HG03108 (cell line): Measurements from ENCODE around the gene RNF31.

Experiments used
- ATAC-seq: cut with Tn5 transposase; IDR thresholded peaks from one replicate; pipeline ENCODE4 v1.9.1; 2021; ENCODE audit warnings: moderate library complexity; ENCODE audit not compliant: unreplicated experiment

RNF31 gene

DNA sequence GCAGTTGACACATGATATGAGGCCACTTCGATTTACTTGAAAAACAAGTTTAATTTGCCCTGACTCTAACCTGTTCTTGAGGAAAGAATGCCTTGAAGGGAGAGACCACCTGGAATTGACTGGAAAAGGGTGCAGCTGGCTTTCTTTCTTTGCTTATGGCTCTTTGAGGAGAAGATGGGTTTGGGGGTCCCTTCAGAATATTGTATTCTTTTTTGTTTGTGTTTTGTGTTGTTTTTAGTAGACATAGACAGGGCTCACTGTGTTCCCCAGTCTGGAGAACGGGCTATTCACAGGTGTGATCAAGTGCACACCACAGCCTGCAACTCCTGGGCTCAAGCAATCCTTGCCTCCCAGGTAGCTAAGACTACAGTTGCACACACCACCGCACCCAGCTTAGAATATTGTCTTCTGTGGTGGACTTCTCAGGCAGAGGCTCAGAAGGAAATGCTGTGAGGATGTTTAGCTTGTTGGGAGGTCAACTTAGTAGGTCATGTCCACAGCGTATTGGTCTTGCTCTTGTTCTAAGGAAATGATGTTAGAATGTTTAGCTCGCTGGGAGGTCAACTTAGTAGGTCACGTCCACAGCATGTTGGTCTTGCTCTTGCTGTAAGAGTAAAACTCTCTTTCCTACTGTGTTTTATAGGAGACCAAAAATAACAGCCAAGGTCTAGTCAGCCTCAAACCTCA lies 31.0 kb upstream of the RNF31 start:
- no peak for ATAC-seq

DNA sequence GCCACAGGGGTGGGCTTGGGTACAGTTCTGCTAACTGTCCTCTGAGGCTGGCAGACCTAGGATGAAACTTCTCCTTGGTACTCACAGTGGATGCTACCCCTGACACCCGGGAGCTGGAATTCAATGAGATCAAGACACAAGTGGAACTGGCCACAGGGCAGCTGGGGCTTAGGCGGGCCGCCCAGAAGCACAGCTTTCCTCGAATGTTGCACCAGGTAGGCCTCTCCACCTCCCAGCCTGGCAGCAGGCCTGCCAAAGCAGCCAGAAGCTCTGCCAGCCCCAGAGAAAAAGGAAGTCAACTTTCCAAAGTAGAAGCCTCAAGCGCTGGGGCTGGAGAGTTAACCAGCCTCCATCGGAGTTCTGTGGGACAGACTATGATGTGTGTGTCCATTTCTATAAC lies 30.1 kb upstream of the RNF31 start:
- ATAC-seq, result no peak

DNA sequence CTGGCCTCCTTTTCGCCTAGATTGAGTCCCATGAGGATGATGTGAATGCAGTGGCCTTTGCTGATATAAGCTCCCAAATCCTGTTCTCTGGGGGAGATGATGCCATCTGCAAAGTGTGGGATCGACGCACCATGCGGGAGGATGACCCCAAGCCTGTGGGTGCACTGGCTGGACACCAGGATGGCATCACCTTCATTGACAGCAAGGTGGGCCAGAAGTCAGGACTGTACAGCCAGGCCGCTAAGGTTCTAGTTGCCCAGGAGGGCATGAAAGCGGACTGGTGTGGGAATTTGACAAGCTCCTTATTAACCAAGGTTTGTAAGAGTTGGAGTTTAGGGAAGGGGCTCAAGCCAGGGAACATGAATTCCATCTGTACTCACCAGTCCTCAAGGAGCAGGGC lies 27.6 kb upstream of the RNF31 start:
- ATAC-seq, result no peak

DNA sequence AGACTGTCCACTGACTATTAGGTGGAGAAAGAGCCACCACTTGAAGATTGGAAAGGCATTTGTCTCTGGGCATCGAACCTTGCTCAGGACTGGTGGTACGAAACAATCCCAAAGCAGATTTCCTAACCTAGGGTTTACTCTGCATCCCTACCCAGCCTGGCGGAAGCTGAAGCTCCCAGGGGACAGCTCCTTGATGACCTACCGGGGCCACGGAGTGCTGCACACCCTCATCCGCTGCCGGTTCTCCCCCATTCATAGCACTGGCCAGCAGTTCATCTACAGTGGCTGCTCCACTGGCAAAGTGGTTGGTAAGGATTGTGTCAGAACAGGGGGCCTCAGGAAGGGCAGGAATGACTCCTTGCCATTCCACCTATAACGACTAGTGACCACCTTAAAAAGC lies 26.1 kb upstream of the RNF31 start:
- ATAC-seq, result no peak

DNA sequence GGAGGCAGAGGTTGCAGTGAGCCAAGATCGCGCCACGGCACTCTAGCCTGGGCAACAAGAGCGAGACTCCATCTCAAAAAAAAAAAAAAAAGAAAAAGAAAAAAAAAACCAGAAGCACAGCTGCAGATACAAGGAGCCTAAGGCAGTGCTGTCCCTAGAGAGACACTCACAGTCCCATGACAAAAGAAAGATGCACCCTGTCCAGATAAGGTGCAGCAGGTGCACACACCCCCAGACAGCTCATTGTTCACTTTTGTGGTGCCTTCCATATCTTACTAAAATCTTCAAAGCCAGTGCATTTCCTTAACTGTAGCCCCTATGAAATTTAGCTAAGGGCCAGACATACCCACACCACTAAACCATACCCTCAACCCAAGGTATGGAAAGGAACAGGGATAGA lies 24.9 kb upstream of the RNF31 start:
- no peak for ATAC-seq

DNA sequence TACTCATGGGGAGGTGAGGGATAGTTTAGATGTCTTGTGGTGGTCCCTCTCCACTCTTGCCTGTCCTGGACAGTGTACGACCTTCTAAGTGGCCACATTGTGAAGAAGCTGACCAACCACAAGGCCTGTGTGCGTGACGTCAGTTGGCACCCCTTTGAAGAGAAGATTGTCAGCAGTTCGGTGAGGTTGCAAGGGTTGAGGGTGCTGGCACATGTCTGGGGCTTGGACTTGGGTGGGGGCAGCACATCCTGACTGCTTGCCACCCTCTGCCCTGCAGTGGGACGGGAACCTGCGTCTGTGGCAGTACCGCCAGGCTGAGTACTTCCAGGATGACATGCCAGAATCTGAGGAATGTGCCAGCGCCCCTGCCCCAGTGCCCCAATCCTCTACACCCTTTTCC lies 24.4 kb upstream of the RNF31 start:
- ATAC-seq, result no peak

DNA sequence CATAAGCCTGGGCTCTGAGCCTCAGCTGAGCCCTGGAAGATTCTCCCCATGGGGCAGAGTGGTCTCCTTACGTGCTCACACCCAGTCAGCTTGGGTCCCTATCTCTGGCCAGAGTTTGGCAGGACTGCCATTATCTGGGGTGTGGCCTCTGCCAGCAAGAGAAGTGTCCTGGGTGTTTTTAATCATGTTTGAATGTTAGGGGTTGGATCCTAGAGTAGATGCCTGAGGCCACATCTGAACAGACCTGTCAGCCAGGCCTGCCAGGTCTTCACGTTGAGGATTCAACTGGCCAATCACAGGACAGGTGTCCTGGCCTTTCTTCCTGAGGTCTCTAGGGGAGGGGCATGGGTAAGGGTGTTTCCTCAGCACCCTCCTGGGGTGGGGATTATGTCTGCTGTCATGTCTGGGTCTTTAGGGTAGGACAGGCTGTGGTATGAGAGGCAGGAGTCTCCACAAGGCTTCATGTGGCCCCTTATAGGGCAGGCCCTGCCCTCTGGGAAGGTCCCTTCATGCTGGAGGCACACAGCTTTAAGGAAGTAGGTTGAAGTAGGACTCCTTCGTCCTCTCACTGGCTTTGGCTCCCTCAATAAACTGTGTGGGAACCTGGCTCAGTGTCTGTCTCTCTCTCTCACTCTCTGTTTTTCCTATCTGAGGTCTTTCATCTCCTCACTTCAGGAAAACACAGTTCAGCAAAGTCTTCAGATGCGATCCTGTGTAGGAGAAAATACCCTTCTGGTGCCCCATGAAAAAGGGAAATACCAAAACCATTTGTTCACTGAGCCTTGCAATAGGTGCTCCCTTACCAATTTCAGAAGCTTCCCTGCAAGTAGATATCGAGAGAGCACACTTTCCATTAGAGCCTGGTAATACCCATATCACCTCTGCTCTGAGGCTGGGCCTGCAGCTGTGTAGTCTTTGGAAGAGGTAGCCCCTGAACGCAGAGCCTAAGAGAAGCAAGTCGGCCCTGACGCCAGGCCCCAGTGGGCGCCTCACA lies 23.6 kb upstream of the RNF31 start:
- ATAC-seq, result peak; percentile 61

DNA sequence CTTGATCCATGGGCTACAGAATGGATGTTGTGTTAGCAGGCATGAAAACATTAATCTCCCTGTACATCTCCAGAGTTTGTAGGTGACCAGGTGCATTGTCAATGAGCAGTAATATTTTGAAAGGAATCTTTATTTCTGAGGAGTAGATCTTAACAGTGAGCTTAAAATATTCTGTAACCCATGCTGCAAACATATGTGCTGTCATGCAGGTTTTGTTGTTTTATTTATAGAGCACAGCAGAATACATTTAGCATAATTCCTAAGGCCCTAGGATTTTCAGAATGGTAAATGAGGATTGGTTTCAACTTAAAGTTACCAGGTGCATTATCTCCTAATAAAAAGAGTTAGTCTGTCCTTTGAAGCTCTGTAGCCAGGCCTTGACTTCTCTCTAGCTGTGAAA lies 20.4 kb upstream of the RNF31 start:
- no peak for ATAC-seq

DNA sequence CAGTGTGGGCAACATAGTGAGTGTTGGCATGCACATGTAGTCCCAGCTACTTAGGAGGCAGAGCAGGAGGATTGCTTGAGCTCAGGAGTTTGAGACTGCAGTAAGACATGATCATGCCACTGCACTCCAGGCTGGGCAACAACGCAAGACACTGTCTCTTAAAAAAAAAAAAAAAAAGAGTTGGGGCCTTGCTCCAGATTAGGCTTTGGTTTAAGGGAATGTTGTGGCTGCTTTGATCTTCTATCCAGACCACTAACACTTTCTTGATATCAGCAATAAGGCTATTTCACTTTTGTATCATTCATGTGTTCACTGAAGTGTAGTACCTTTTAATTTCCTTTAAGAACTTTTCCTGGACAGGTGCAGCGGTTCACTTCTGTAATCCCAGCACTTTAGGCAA lies 19.6 kb upstream of the RNF31 start:
- ATAC-seq, result no peak

DNA sequence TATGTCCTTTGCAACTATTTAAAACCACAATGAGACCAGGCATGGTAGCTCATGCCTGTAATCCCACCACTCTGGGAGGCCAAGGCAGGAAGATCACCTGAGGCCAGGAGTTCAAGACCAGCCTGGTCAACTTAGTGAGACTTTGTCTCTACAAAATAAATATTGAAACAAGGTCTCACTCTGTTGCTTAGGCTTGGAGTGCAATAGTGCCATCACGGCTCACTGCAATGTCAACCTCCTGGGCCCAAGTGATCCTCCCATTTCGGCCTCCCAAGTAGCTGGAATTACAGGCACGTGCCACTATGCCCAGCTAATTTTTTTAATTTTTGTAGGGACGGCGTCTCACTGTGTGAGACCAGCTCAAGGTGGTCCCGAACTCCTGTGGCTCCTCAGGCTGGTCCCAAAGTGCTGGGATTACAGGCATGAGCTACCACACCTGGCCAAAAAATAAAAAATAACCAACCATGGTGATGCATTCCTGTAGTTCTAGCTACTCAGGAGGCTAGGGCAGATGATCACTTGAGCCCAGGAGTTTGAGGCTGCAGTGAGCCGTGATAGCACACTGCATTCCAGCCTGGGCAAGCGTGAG lies 17.8 kb upstream of the RNF31 start:
- no peak for ATAC-seq

DNA sequence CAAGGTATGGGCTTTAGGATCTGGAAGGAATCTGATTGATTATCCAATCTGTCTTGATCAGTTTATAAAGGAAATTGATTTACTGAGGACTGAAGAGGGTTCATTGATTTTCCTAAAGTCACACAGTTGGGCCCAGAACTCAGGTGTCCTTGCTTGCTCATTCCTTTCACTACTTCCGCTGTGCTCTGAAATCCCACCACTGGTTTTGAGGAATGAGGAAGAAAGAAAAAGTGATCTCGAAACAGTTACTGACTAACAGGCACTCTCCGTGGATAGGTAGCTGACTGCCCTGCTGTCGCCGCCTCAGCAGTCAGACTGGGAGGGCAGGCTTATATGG lies 16.9 kb upstream of the RNF31 start, which contains the start of gene FITM1:
TSS of gene FITM1 (plus strand) at position 280 of the 337 bp plus-strand sequence. CDS start 905 bp downstream, outside the sequence.
- no peak for ATAC-seq

DNA sequence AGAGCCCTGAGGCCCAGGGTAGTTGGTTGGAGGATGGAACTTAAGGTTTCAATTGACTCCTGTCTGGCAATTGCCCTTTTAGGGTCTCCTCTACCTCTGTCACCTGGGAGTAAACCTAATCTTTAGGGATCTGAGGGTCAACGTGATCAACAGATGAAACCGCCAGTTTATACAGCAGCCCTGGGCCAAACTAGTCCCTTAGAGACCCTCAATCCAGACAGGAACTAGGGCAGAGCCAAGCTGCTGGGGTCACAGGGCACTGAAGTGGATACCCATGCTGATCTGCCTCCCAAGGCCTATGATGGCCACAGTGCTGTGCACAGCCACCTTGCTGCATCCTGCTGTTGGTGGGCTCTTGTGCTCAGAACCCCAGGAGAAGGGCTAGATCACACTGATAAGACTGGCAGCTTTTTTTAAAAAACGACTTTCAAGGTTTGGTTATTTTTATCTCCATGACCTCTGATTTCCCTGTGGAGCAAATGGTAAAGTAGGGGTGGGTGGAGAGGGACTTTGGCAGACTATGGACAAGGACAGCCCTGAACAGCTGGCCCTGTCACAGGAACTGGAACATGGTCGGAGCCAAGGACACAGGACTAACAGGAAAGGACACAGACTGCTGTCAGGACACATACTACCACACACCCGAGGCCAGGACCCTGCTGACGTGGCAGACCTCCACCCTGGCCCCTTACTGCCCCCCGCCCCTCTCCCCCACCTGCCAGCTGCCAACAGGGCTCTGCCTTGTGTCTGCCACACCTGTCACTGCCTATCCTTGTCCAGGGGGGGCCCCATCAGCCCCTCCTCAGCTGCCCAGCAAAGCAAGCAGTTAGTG lies 16.4 kb upstream of the RNF31 start:
- no peak for ATAC-seq

DNA sequence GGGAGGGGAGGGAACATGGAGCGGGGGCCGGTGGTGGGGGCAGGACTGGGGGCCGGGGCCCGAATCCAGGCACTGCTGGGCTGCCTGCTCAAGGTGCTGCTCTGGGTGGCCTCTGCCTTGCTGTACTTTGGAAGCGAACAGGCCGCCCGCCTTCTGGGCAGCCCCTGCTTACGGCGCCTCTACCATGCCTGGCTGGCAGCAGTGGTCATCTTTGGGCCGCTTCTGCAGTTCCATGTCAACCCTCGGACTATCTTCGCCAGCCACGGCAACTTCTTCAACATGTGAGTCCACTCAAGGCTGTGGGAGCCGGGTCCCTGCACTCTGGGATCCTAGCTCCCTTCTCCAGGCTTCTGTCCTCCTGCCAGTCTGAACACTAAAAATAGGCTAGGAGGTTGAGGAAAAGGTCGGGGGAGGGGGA lies 15.7 kb upstream of the RNF31 start:
- ATAC-seq, result no peak

DNA sequence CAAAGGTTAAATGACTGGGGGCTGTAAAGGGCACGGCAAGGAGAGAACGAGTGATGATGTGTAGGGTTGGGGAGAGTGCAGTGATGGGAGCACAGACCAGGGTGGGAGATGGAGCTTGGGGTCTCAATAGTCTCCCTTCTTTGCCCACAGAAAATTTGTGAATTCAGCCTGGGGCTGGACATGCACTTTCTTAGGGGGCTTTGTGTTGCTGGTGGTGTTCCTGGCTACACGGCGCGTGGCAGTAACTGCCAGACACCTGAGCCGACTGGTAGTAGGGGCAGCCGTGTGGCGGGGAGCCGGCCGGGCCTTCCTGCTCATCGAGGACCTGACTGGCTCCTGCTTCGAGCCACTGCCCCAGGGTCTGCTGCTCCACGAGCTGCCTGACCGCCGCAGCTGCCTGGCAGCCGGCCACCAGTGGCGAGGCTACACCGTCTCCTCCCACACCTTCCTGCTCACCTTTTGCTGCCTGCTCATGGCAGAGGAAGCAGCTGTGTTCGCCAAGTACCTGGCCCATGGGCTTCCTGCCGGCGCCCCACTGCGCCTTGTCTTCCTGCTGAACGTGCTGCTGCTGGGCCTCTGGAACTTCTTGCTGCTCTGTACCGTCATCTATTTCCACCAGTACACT lies 15.1 kb upstream of the RNF31 start:
- no peak for ATAC-seq

DNA sequence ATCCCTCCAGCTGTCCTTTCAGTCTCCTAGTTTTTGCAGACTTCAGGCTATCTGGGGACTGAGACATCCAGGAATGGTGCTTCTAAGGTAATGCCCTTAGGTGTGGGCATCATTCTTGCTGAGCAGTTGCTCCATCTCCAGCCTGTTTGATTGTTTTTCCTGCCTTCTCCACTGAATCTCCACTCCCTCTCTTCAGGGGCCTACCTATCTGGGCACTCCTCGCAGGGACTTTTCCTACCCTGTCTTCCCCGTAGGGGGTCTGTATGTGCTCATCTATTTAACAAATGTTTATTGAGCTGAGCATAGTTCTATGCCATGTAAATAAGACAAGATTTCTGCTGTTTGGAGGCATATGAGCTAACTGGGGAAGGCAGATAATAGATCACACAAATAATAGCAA lies 14.3 kb upstream of the RNF31 start:
- no peak for ATAC-seq

DNA sequence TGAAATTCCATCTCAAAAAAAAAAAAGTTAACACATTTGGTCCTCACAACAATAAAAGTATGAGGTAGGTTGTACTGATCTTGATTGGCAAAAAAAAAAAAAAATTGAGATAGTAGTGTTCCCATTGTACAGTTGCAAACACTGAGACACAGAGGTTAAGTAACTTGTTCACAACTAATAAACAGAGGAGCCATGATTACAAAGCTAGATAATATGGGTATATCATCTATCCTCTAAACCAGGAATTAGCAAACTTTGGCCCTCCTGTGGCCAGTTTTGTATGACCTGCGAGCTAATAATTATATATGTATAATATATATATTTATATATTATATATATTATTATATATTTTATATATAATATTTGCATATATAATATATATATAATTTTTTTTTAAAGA lies 13.6 kb upstream of the RNF31 start:
- ATAC-seq, result no peak

DNA sequence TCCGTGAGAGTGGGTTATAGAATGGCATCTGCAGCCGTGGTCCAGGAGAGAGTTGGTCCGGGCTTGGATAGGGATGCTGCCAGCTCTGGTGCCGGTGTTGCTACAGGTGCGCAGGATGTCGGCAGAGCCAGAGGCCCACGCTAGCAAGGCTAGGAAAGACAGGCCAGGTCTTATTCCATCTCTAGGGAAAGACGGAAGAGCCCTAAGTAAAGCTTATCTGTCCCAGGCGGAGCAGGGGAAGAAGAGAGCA lies 11.8 kb upstream of the RNF31 start:
- no peak for ATAC-seq

DNA sequence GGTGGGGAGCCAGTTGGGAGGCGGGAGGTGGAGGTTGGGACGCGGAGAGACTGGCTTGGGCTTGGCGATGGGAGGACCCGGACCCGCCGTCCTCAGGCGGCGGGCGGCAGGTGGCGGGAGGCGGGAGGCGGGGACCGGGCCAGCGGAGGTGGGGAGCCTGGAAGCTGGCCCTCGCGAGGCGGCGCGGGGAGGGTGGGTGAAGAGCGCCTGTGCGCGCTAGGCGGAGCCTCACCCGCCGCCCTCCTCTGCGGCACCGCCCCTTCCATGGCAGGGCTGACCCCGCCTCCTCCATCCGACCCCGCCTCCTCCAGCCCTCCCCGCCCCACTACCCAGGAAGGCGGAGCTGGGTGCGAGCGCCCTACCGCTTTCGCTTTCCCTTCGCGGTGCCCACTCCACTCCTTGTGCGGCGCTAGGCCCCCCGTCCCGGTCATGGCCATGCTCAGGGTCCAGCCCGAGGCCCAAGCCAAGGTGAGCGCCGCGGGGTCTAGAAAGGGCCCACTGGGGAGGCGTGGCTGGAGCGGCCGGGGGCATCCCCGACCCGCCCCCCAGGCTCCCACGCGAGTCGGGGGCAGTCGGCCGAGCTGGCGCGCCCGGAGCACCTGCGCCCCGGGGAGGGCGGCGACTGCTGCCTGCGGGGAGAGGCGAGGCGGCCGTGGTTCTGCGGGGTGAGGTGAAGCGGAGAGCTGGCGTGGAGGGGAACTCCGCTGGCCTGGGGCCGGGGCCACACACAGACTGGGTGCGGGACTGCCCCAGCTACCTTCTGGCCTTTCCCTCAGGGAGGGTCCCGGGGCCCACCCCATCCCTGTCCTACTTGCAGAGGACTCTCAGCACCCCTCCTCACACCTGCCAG lies 11.2 kb upstream of the RNF31 start, which contains the start of gene PSME1:
TSS of gene PSME1 (plus strand) at position 361 of the 850 bp plus-strand sequence. CDS start at position 430, 69 bp downstream.
- peak; percentile 79 for ATAC-seq

DNA sequence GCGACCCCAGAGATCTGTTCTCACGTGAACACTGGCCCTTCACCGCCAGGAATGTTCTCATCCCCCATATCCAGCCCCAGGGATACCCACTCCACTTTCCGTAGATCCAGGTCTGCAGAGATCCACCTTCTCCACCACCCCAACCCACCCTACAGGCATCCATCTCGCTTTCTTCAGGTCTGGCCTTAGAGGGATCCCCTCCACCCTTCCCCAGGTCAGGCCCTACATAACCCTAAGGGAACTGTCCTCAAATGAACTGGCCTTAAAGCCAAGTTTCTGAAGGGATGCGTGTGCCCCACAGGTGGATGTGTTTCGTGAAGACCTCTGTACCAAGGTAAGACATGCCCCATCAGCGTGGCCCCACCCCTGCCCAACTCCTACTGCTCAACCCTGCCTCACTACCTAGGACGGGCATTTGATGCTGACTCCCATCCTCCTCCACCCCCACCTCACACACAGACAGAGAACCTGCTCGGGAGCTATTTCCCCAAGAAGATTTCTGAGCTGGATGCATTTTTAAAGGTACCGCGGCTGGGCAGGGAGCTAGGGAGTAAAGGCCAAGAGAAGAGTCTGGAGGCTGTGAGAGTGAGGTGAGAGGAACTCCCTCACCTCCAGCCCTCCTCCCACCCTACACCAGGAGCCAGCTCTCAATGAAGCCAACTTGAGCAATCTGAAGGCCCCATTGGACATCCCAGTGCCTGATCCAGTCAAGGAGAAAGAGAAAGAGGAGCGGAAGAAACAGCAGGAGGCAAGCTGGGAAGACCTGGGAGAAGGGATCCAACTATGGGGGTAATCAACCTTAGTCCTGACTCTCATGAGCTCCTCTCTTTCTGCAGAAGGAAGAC lies 10.4 kb upstream of the RNF31 start:
- no peak for ATAC-seq
